Left lung (tissue), 10 donors: Measurements from ENCODE around the gene RILPL1. TPM values are rescaled to one million over a fixed set of nuclear protein-coding genes. Genes with fewer than 3 reads are reported as not detected.

Source experiments
- ATAC-seq: fragments of 200-7000 bp; cut with Tn5 transposase; one replicate; pipeline ENCODE4 v1.9.1; 2020; ENCODE audit warnings: moderate library complexity
- DNase-seq, 4 donors: peaks; one replicate each; pipeline ENCODE4 v3.0.0-alpha.2; 2013 to 2020
- H3K27ac ChIP-seq, 2 donors: fragments of 200-600 bp; sonication (generic) in 1 of 2; one replicate each; pipeline versions ENCODE4 v1.5.0 to v1.8.0; 2020 to 2021
- H3K27me3 ChIP-seq, 2 donors: fragments of 200-600 bp; sonication (generic) in 1 of 2; one replicate each; pipeline versions ENCODE4 v1.5.0 to v1.8.0; 2020 to 2021
- H3K36me3 ChIP-seq, 2 donors: fragments of 200-600 bp; sonication (generic) in 1 of 2; one replicate each; pipeline versions ENCODE4 v1.5.0 to v1.8.0; 2020 to 2021
- H3K4me1 ChIP-seq, 2 donors: fragments of 200-600 bp; one replicate each; pipeline ENCODE4 v1.8.0; 2021
- H3K4me3 ChIP-seq, 2 donors: fragments of 200-600 bp; sonication (generic) in 1 of 2; one replicate each; pipeline versions ENCODE4 v1.5.0 to v1.8.0; 2020 to 2021; ENCODE audit warnings: mild to moderate bottlenecking in 1 of 2
- H3K9me3 ChIP-seq, 2 donors: fragments of 200-600 bp; sonication (generic) in 1 of 2; one replicate each; pipeline versions ENCODE4 v1.5.0 to v1.8.0; 2020 to 2021
- CTCF ChIP-seq, 2 donors: fragments of 200-600 bp; sonication (generic) in 1 of 2; IDR thresholded peaks; one replicate each; pipeline versions ENCODE4 v1.5.0 to v1.8.0; 2021; ENCODE audit warnings: antibody characterized with exemption in 2 of 2
- intact Hi-C, 2 donors: fragments of 100-400 bp; cut with DNase I; formaldehyde crosslinking; loops; one replicate each; pipeline versions ENCODE4 v1.11.2 to v1.14.2; 2022
- polyA plus RNA-seq, 6 donors: library from polyadenylated mRNA; unstranded; fragments of 120-200 nt; gene quantifications; one replicate each; pipeline ENCODE4 v1.2.1, GENCODE V29; 2013; ENCODE audit not compliant: insufficient read length in 6 of 6
- total RNA-seq, 2 donors: library from RNA; stranded (reverse); fragmentation: NEBNext Ultra II Directional; extraction: Animal tissue kit (Norgen Biotek cat#: 25700); gene quantifications; one replicate each; pipeline ENCODE4 v1.2.1, GENCODE V29; 2021
- donor health status: DM: no; HTN: yes; CAD: no.
- donor health status: DM: no; HTN: no; CAD: no.

Gene RILPL1
- total and polyA plus RNA-seq, 8 donors: 11.9 to 25.2 (median 21.6) TPM

- no peak for ATAC-seq
- Histone ChIP-seq H3K27me3 (no peaks in the 10 kb centered on the region), H3K27ac (peak overlapping the region; percentile 76 to 88), H3K4me1 (peaks cover 15 to 49% of the 10 kb centered on the region in 2 donors), H3K36me3 (no peaks in the 10 kb centered on the region), H3K4me3 (peak overlapping the region in 1 of 2 donors; percentile 30), H3K9me3 (no peaks in the 10 kb centered on the region)
- intact Hi-C loops: no loop called here
- TF ChIP-seq CTCF (IDR thresholded peaks at IDR 0.05): no peak
- no peak for DNase-seq
Measured at GRCh38 chr12:123449249-123449733, 84.2 kb downstream of the RILPL1 start.

GRCh38 chr12:123446333-123446713, 87.2 kb downstream of the RILPL1 start:
- H3K9me3 ChIP-seq: no peaks in the 10 kb centered on the region
- no peak for DNase-seq
- peaks cover 15 to 68% of the 10 kb centered on the region in 2 donors for H3K4me1 ChIP-seq
- no peaks in the 10 kb centered on the region for H3K36me3 ChIP-seq
- peak overlapping the region; percentile 85 to 88 for H3K27ac ChIP-seq
- TF ChIP-seq CTCF (IDR thresholded peaks at IDR 0.05): no peak
- H3K27me3 ChIP-seq: no peaks in the 10 kb centered on the region
- intact Hi-C loops: no loop called here
- ATAC-seq: no peak
- no peak overlapping the region for H3K4me3 ChIP-seq

- TF ChIP-seq CTCF (IDR thresholded peaks at IDR 0.05): no peak
- Histone ChIP-seq H3K27ac (peak overlapping the region; percentile 85 to 88), H3K27me3 (no peaks in the 10 kb centered on the region), H3K4me3 (no peak overlapping the region), H3K9me3 (no peaks in the 10 kb centered on the region), H3K36me3 (no peaks in the 10 kb centered on the region), H3K4me1 (peaks cover 15 to 68% of the 10 kb centered on the region in 2 donors)
- intact Hi-C loops: no loop called here
- DNase-seq (peak in 3 of 4 donors; percentile 46 to 67 (median 52)), ATAC-seq (peak; percentile 81)
Measured at GRCh38 chr12:123445388-123446332, 87.9 kb downstream of the RILPL1 start.

GRCh38 chr12:123444092-123445026, 89.2 kb downstream of the RILPL1 start:
- Histone ChIP-seq H3K9me3 (no peaks in the 10 kb centered on the region), H3K4me1 (peaks cover 15 to 65% of the 10 kb centered on the region in 2 donors), H3K27ac (peak overlapping the region; percentile 85 to 88), H3K27me3 (no peaks in the 10 kb centered on the region), H3K36me3 (no peaks in the 10 kb centered on the region), H3K4me3 (no peak overlapping the region)
- DNase-seq (no peak), ATAC-seq (no peak)
- TF ChIP-seq CTCF (IDR thresholded peaks at IDR 0.05): no peak
- intact Hi-C loops: no loop called here
